ENCODE data around the gene OBI1.
"Not testable (repeated sequence)": the region's sequence is repeated elsewhere in the genome, so short reads cannot be mapped to it uniquely, and the experiment has no call there.

The OBI1 gene

DNA sequence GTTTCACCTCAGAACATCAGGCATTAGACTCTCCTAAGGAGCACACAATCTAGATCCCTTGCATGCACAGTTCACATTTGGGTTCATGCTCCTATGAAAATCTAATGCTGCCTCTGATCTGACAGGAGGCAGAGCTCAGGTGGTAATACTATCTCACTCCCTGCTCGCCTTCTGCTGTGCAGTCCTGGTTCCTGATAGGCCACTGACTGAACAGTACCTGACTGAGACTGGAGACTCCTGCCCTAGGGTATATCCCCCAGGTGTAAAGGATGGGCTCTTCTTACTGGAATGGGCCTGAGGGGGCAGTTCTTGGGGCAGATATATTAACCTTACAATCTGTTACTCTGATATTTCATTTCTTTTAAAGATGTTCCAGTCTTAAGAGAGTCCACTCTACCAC is 6.3 kb downstream of the OBI1 start:
- no peak for FAIRE-seq

DNA sequence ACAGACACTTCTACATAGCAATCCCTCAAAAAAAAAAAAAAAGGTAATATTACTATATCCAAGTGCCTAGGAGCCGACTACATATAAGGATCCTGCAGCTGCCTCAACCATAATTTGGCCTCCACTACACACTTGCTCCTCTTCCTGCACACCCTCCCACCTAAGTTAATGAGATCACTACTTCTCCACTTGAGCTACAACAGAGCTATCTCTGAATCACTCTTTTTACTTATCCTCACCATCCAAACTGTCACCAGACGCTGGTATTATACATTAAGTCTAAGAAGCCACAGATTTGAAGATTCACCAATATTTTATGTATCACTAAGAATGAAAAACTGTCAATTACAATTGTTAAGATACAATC is 8.3 kb downstream of the OBI1 start:
- FAIRE-seq (no peak), DNase-seq (ENCODE audit: insufficient read length, low spot score) (no peak)
- TF ChIP-seq PAX5 (IDR thresholded peaks at IDR 0.05; ENCODE audit: insufficient read depth, low read length, severe bottlenecking) (no peak), POLR2AphosphoS5 (IDR thresholded peaks at IDR 0.05; ENCODE audit: low read depth, low read length) (no peak), POLR2A (IDR thresholded peaks at IDR 0.05; ENCODE audit: low read depth, low read length) (no peak), POU2F2 (IDR thresholded peaks at IDR 0.05; ENCODE audit: low read depth, low read length) (no peak), SPI1 (IDR thresholded peaks at IDR 0.05; ENCODE audit: low read depth, low read length) (no peak), TAF1 (IDR thresholded peaks at IDR 0.05; ENCODE audit: low read depth, low read length) (no peak)

More for the DNA sequence above, 6.3 kb downstream of the OBI1 start:
- no peak for DNase-seq (ENCODE audit: insufficient read length, low spot score)
- TF ChIP-seq POLR2AphosphoS5 (IDR thresholded peaks at IDR 0.05; ENCODE audit: low read depth, low read length), result no peak
- no peak for TF ChIP-seq TAF1 (IDR thresholded peaks at IDR 0.05; ENCODE audit: low read depth, low read length)
- no peak for TF ChIP-seq PAX5 (IDR thresholded peaks at IDR 0.05; ENCODE audit: insufficient read depth, low read length, severe bottlenecking)
- TF ChIP-seq SPI1 (IDR thresholded peaks at IDR 0.05; ENCODE audit: low read depth, low read length), result no peak
- TF ChIP-seq POU2F2 (IDR thresholded peaks at IDR 0.05; ENCODE audit: low read depth, low read length), result no peak
- no peak for TF ChIP-seq POLR2A (IDR thresholded peaks at IDR 0.05; ENCODE audit: low read depth, low read length)

DNA sequence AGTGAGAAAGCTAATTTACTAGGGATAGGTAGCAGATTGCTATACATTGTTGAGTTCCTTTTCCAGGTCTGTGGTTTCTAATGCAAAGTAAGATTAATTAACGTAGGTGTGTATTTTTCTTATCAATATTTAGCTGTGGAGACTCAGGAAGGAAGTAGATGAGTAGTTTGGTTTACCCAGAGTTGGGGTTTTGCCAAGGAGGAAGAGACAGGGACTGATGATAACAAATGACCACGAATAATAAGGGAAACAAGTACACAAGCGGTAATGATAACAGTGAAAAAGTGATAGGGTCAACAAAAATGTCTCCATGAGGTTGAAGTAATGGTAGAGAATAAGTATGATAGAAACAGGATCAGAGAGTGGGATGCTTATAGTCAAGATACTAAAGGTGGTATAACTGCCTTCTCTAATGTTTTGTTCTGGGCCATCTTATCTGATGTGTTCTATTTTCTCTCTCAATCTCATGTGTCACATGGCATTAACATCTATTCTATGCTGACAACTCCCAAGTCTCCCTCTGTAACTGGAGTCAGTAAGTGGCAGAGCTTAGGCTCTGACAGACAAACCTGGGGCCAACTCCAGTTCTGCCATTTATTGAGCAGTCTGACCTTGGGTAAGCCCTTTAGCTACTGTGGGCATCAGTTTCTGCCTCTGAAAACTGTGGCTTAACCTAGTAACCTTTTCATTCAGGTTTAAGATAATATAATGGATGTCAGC is 8.8 kb downstream of the OBI1 start:
- DNase-seq (ENCODE audit: insufficient read length, low spot score) (no peak), FAIRE-seq (no peak)
- TF ChIP-seq PAX5 (IDR thresholded peaks at IDR 0.05; ENCODE audit: insufficient read depth, low read length, severe bottlenecking) (no peak), POLR2A (IDR thresholded peaks at IDR 0.05; ENCODE audit: low read depth, low read length) (no peak), SPI1 (IDR thresholded peaks at IDR 0.05; ENCODE audit: low read depth, low read length) (no peak), POU2F2 (IDR thresholded peaks at IDR 0.05; ENCODE audit: low read depth, low read length) (no peak), TAF1 (IDR thresholded peaks at IDR 0.05; ENCODE audit: low read depth, low read length) (no peak), POLR2AphosphoS5 (IDR thresholded peaks at IDR 0.05; ENCODE audit: low read depth, low read length) (no peak)

DNA sequence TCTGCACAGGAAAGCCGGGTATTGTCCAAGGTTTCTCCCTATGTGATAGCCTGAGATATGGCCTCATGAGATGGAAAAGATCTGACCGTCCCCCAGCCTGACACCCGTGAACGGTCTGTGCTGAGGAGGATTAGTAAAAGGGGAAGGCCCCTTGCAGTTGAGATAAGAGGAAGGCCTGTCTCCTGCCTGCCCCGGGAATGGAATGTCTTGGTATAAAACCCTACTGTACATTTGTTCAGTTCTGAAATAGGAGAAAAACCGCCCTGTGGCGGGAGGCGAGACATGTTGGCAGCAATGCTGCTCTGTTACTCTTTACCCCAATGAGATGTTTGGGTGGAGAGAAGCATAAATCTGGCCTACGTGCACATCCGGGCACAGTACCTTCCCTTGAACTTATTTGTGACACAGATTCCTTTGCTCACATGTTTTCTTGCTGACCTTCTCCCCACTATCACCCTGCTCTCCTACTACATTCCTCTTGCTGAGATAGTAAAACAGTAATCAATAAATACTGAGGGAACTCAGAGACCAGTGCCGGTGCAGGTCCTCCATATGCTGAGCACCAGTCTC is 11.8 kb downstream of the OBI1 start:
- DNase-seq (ENCODE audit: insufficient read length, low spot score); FAIRE-seq: not testable (repeated sequence)

DNA sequence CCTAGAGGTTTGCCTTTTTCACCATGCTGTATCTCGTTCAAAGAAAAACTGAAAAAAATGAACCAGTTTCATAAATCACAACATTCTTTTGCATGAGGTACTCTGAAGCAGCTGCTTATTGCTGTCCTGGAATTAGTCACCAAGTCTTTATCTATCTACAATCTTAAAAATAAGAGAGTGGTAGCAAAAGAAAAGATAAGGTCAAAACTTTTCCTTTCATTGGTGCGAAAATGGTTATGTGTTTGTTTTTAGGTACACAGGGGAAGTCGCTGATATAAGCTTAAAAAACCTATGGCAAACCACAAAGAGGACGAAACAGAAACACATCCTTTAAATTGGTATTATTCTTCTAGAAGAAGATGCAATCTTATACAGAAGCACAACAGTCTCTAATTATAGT is 20.7 kb downstream of the OBI1 start:
- TF ChIP-seq POLR2AphosphoS5 (IDR thresholded peaks at IDR 0.05; ENCODE audit: low read depth, low read length) (no peak), POLR2A (IDR thresholded peaks at IDR 0.05; ENCODE audit: low read depth, low read length) (no peak), SPI1 (IDR thresholded peaks at IDR 0.05; ENCODE audit: low read depth, low read length) (no peak), POU2F2 (IDR thresholded peaks at IDR 0.05; ENCODE audit: low read depth, low read length) (no peak), PAX5 (IDR thresholded peaks at IDR 0.05; ENCODE audit: insufficient read depth, low read length, severe bottlenecking) (no peak), TAF1 (IDR thresholded peaks at IDR 0.05; ENCODE audit: low read depth, low read length) (no peak)
- FAIRE-seq (no peak), DNase-seq (ENCODE audit: insufficient read length, low spot score) (no peak)

DNA sequence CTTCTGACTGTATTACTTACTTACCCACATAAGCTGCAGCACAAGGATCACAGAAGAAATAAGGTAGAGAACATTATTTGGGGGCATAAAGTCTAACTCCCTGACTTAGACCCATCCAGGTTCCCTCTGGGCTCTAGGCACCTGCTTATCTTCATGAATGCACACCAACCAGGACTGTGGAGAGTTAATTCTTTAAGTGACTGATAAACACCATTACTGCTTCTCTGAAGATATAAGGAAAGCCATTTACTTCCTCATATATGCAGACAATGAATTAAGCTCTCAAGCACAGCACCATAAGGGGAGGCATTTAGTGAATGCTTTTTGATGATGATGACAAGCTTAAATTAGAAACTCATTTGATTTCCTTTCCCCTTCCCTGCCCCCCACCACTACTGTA is 22.5 kb downstream of the OBI1 start:
- FAIRE-seq, result no peak
- no peak for DNase-seq (ENCODE audit: insufficient read length, low spot score)
- TF ChIP-seq PAX5 (IDR thresholded peaks at IDR 0.05; ENCODE audit: insufficient read depth, low read length, severe bottlenecking) (no peak), POLR2A (IDR thresholded peaks at IDR 0.05; ENCODE audit: low read depth, low read length) (no peak), SPI1 (IDR thresholded peaks at IDR 0.05; ENCODE audit: low read depth, low read length) (no peak), TAF1 (IDR thresholded peaks at IDR 0.05; ENCODE audit: low read depth, low read length) (no peak), POLR2AphosphoS5 (IDR thresholded peaks at IDR 0.05; ENCODE audit: low read depth, low read length) (no peak), POU2F2 (IDR thresholded peaks at IDR 0.05; ENCODE audit: low read depth, low read length) (no peak)

DNA sequence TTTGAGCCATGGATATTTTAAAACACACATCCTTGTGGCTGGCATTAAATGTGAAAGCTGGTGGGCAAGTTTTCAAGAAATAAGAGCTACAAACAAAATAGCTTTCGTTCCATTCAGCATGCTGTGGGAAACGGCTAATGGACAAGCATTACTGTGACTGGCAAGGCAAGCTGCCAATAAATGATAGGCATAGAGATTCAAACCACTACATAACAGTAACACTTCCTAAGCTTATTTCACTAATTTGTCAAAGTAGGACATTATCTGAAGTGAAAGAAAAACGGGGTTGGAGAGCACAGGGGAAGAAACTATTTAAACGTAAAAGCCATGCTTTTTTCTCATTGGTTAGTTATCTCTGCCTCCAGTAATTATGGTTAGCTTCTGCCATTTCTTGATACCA is 26.0 kb downstream of the OBI1 start:
- FAIRE-seq, result no peak

DNA sequence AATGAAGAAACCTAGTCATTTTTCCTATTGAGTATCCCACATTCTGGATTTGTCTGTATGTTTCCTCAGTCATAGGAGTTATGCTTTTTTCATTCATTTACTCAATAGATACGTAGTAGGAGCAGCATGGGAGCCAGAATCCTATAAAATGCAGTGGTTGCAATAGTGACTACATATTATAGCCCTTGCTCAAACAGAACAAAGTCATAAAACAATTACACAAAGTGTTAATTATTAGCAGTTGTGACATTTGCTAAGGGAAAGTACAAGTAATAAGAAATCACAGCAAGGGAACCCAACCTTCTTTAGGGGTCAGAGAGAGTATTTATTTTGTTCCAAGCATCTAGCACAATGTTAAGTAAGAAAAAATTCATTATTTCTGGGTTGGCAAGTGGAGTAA is 27.9 kb downstream of the OBI1 start:
- TF ChIP-seq SPI1 (IDR thresholded peaks at IDR 0.05; ENCODE audit: low read depth, low read length), result no peak
- no peak for TF ChIP-seq TAF1 (IDR thresholded peaks at IDR 0.05; ENCODE audit: low read depth, low read length)
- TF ChIP-seq POLR2AphosphoS5 (IDR thresholded peaks at IDR 0.05; ENCODE audit: low read depth, low read length), result no peak
- no peak for TF ChIP-seq POLR2A (IDR thresholded peaks at IDR 0.05; ENCODE audit: low read depth, low read length)
- no peak for TF ChIP-seq POU2F2 (IDR thresholded peaks at IDR 0.05; ENCODE audit: low read depth, low read length)
- TF ChIP-seq PAX5 (IDR thresholded peaks at IDR 0.05; ENCODE audit: insufficient read depth, low read length, severe bottlenecking), result no peak
- no peak for FAIRE-seq
- DNase-seq (ENCODE audit: insufficient read length, low spot score), result no peak

More for the DNA sequence above, 26.0 kb downstream of the OBI1 start:
- no peak for TF ChIP-seq SPI1 (IDR thresholded peaks at IDR 0.05; ENCODE audit: low read depth, low read length)
- TF ChIP-seq PAX5 (IDR thresholded peaks at IDR 0.05; ENCODE audit: insufficient read depth, low read length, severe bottlenecking), result no peak
- no peak for TF ChIP-seq POU2F2 (IDR thresholded peaks at IDR 0.05; ENCODE audit: low read depth, low read length)
- no peak for TF ChIP-seq TAF1 (IDR thresholded peaks at IDR 0.05; ENCODE audit: low read depth, low read length)
- no peak for TF ChIP-seq POLR2AphosphoS5 (IDR thresholded peaks at IDR 0.05; ENCODE audit: low read depth, low read length)
- TF ChIP-seq POLR2A (IDR thresholded peaks at IDR 0.05; ENCODE audit: low read depth, low read length), result no peak
- DNase-seq (ENCODE audit: insufficient read length, low spot score), result no peak

DNA sequence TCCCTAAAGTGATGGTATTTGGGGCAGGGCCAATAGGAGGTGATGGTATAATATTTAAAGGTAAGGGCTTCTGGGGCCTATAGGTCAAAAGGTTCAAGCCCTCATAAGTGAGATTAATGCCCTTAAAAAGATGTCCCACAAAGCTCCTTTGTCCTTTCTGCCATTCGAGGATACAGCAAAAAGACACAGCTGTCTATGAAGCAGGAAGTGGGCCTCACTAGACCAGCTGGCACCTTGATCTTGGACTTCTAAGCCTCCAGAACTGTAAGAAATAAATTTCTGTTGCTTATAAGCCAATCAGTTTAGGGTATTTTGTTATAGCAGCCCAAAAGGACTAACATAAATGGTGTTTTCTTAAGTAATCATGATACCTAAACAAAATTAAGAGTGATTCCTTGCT is 28.4 kb downstream of the OBI1 start:
- no peak for TF ChIP-seq POU2F2 (IDR thresholded peaks at IDR 0.05; ENCODE audit: low read depth, low read length)
- no peak for TF ChIP-seq TAF1 (IDR thresholded peaks at IDR 0.05; ENCODE audit: low read depth, low read length)
- TF ChIP-seq SPI1 (IDR thresholded peaks at IDR 0.05; ENCODE audit: low read depth, low read length), result no peak
- no peak for TF ChIP-seq PAX5 (IDR thresholded peaks at IDR 0.05; ENCODE audit: insufficient read depth, low read length, severe bottlenecking)
- TF ChIP-seq POLR2AphosphoS5 (IDR thresholded peaks at IDR 0.05; ENCODE audit: low read depth, low read length), result no peak
- no peak for TF ChIP-seq POLR2A (IDR thresholded peaks at IDR 0.05; ENCODE audit: low read depth, low read length)
- DNase-seq (ENCODE audit: insufficient read length, low spot score) (no peak), FAIRE-seq (no peak)

DNA sequence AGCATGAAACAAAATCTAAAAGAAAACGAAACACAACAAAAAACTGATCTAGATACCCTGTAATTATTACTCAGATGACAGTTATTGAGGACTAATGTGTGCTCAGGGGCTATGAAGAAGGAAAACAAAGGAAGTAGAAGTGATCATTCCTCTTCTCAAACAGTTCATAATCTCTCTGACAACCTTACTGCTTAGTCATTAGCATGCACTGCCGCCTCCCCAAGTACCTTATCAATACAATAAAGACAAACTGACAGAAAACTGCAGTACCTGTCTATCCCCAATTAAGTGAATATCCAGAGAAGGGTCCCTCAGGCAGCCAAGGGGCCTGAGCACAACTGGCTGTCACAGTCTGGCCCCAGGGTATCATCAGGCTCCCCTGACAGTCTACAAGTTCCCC is 33.6 kb downstream of the OBI1 start:
- FAIRE-seq (no peak), DNase-seq (ENCODE audit: insufficient read length, low spot score) (no peak)
- TF ChIP-seq POU2F2 (IDR thresholded peaks at IDR 0.05; ENCODE audit: low read depth, low read length) (no peak), POLR2A (IDR thresholded peaks at IDR 0.05; ENCODE audit: low read depth, low read length) (no peak), TAF1 (IDR thresholded peaks at IDR 0.05; ENCODE audit: low read depth, low read length) (no peak), POLR2AphosphoS5 (IDR thresholded peaks at IDR 0.05; ENCODE audit: low read depth, low read length) (no peak)
